Caco-2 (cell line): ENCODE data around the gene SLC16A3. TPM values are rescaled to one million over a fixed set of nuclear protein-coding genes. Genes with fewer than 3 reads are reported as not detected.
"Not testable (repeated sequence)": the region's sequence is repeated elsewhere in the genome, so short reads cannot be mapped to it uniquely, and the experiment has no call there.

Experiments used
- BruUV-seq: library from RNA; stranded (reverse); fragments of 400-500 nt; replicated peaks from 2 replicates; lab custom pipeline; 2021; lab: Mats Ljungman, UMichigan
- CTCF ChIA-PET: fragments of 300-600 bp; sonication (Branson Sonifier 250); formaldehyde crosslinking; loops from one replicate; lab custom pipeline; 2022; ENCODE audit warnings: antibody characterized with exemption; lab: Charles Lee
- POLR2A ChIA-PET: fragments of 300-600 bp; sonication (Branson Sonifier 250); formaldehyde crosslinking; loops from one replicate; lab custom pipeline; 2022; ENCODE audit warnings: antibody characterized with exemption; lab: Charles Lee
- DNase-seq, 2 experiments: peaks; one replicate each; pipeline versions ENCODE4 v3.0.0 to v3.0.0-alpha.2; 2020 to 2022
- H3K27me3 ChIP-seq: replicated peaks from 2 replicates; pipeline ENCODE4 v1.6.0; 2011; ENCODE audit warnings: low read length; ENCODE audit not compliant: control insufficient read depth, insufficient read depth
- H3K36me3 ChIP-seq: 2 replicates; pipeline ENCODE4 v1.5.1; 2011; ENCODE audit warnings: low read length; ENCODE audit not compliant: control insufficient read depth, insufficient read depth
- H3K4me1 ChIP-seq: fragments of 250-450 bp; sonication (Bioruptor Pico); 2 replicates; pipeline ENCODE4 v1.5.1; 2020; ENCODE audit warnings: mild to moderate bottlenecking
- H3K4me3 ChIP-seq: 2 replicates; pipeline ENCODE4 v1.5.1; 2011; ENCODE audit warnings: low read depth, mild to moderate bottlenecking, control low read depth, low read length
- H3K9me3 ChIP-seq: fragments of 250-450 bp; sonication (Bioruptor Pico); 2 replicates; pipeline ENCODE4 v1.5.1; 2020; ENCODE audit warnings: mild to moderate bottlenecking, moderate library complexity
- H3K27ac Mint-ChIP-seq: one replicate; pipeline ENCODE4 v1.8.0; 2022; ENCODE audit warnings: mixed read lengths; ENCODE audit not compliant: unreplicated experiment
- H3K27me3 Mint-ChIP-seq: one replicate; pipeline ENCODE4 v1.8.0; 2022; ENCODE audit warnings: mixed read lengths; ENCODE audit not compliant: insufficient read depth, unreplicated experiment
- H3K36me3 Mint-ChIP-seq: one replicate; pipeline ENCODE4 v1.8.0; 2022; ENCODE audit warnings: mild to moderate bottlenecking, mixed read lengths; ENCODE audit not compliant: insufficient read depth, unreplicated experiment
- H3K4me1 Mint-ChIP-seq: one replicate; pipeline ENCODE4 v1.8.0; 2022; ENCODE audit warnings: low read depth, mixed read lengths; ENCODE audit not compliant: unreplicated experiment
- H3K4me3 Mint-ChIP-seq: one replicate; pipeline ENCODE4 v1.8.0; 2022; ENCODE audit warnings: mild to moderate bottlenecking, moderate library complexity, mixed read lengths; ENCODE audit not compliant: unreplicated experiment
- H3K9me3 Mint-ChIP-seq: one replicate; pipeline ENCODE4 v1.8.0; 2022; ENCODE audit warnings: mixed read lengths; ENCODE audit not compliant: unreplicated experiment
- CTCF ChIP-seq, 2 experiments: fragments of 200-600 bp in 1 of 2; IDR thresholded peaks; 1 replicate in 1 of 2; 2 replicates in 1 of 2; pipeline versions ENCODE4 v1.5.1 to v1.8.0; 2011 to 2022; ENCODE audit warnings: antibody characterized with exemption in 1 of 2, control low read depth in 1 of 2, inconsistent platforms in 1 of 2, low read depth in 1 of 2, low read length in 1 of 2, mild to moderate bottlenecking in 1 of 2, moderate library complexity in 1 of 2; ENCODE audit not compliant: insufficient read depth in 1 of 2, severe bottlenecking in 1 of 2, unreplicated experiment in 1 of 2
- intact Hi-C: fragments of 100-400 bp; cut with micrococcal nuclease; formaldehyde crosslinking; loops from one replicate; pipeline ENCODE4 v1.10.0; 2022; ENCODE audit not compliant: unreplicated experiment
- total RNA-seq: library from RNA; stranded (reverse); gene quantifications from 2 replicates; pipeline ENCODE4 v1.2.3, GENCODE V29; 2022

The SLC16A3 gene
- total RNA-seq, 1 experiment from 2014 or later = 13.1 TPM

GRCh38 chr17:82186221-82186620 is 42.6 kb upstream of the SLC16A3 start:
- no TSS peak for BruUV-seq
- POLR2A ChIA-PET = interaction anchor here (0.5 kb wide), 1 partner anchor 98 kb away, joined by 4 read pairs; no protein-coding TSS in a partner anchor

GRCh38 chr17:82187500-82187899 is 41.3 kb upstream of the SLC16A3 start:
- ChIA-PET POLR2A (no interaction called here), CTCF (interaction anchor here (1.1 kb wide), 1 partner anchor 18 kb away, joined by 3 read pairs; no protein-coding TSS in a partner anchor)
- Mint-ChIP-seq H3K27me3 (no peaks in the 10 kb centered on the region), H3K4me1 (no peaks in the 10 kb centered on the region), H3K27ac (no peak overlapping the region), H3K36me3 (no peaks in the 10 kb centered on the region), H3K4me3 (no peak overlapping the region), H3K9me3 (no peaks in the 10 kb centered on the region)
- Histone ChIP-seq H3K4me3 (no peak overlapping the region), H3K4me1 (no peaks in the 10 kb centered on the region), H3K9me3 (no peaks in the 10 kb centered on the region), H3K36me3 (no peaks in the 10 kb centered on the region), H3K27me3 (no peaks in the 10 kb centered on the region)
- BruUV-seq = no TSS peak
- intact Hi-C loops = no loop called here
- DNase-seq = no peak
- TF ChIP-seq CTCF (IDR thresholded peaks at IDR 0.05; ENCODE audit: insufficient read depth in 1 of 2, low read depth in 1 of 2, low read length in 1 of 2, severe bottlenecking in 1 of 2, unreplicated experiment in 1 of 2) = no peak

More at GRCh38 chr17:82186221-82186620, 42.6 kb upstream of the SLC16A3 start:
- TF ChIP-seq CTCF (IDR thresholded peaks at IDR 0.05; ENCODE audit: insufficient read depth in 1 of 2, low read depth in 1 of 2, low read length in 1 of 2, severe bottlenecking in 1 of 2, unreplicated experiment in 1 of 2) = no peak
- Mint-ChIP-seq H3K4me1 (no peaks in the 10 kb centered on the region), H3K27me3 (no peaks in the 10 kb centered on the region), H3K27ac (no peak overlapping the region), H3K9me3 (no peaks in the 10 kb centered on the region), H3K36me3 (no peaks in the 10 kb centered on the region), H3K4me3 (no peak overlapping the region)
- intact Hi-C loops = no loop called here
- CTCF ChIA-PET = no interaction called here
- Histone ChIP-seq H3K4me1 (no peaks in the 10 kb centered on the region), H3K27me3 (no peaks in the 10 kb centered on the region), H3K4me3 (no peak overlapping the region), H3K9me3 (no peaks in the 10 kb centered on the region), H3K36me3 (no peaks in the 10 kb centered on the region)
- DNase-seq = no peak

- no peaks in the 10 kb centered on the region for H3K4me1 ChIP-seq
- ChIA-PET CTCF (interaction anchor here (0.6 to 1.1 kb wide), 3 partner anchors 18 to 48 kb away, joined by 3 to 4 read pairs (median 4); no protein-coding TSS in a partner anchor), POLR2A (no interaction called here)
- intact Hi-C loops = no loop called here
- Mint-ChIP-seq H3K4me3 (no peak overlapping the region), H3K27me3 (no peaks in the 10 kb centered on the region), H3K36me3 (no peaks in the 10 kb centered on the region), H3K4me1 (no peaks in the 10 kb centered on the region), H3K27ac (no peak overlapping the region), H3K9me3 (no peaks in the 10 kb centered on the region)
- no peaks in the 10 kb centered on the region for H3K9me3 ChIP-seq
- no TSS peak for BruUV-seq
- DNase-seq = no peak
- H3K27me3 ChIP-seq = no peaks in the 10 kb centered on the region
- no peak for TF ChIP-seq CTCF (IDR thresholded peaks at IDR 0.05; ENCODE audit: insufficient read depth in 1 of 2, low read depth in 1 of 2, low read length in 1 of 2, severe bottlenecking in 1 of 2, unreplicated experiment in 1 of 2)
- H3K4me3 ChIP-seq = no peak overlapping the region
- H3K36me3 ChIP-seq = no peaks in the 10 kb centered on the region
These were observed 40.6 kb upstream of the SLC16A3 start for GRCh38 chr17:82188001-82188961.

- H3K27me3 ChIP-seq, H3K27ac Mint-ChIP-seq, DNase-seq, POLR2A ChIA-PET, H3K36me3 Mint-ChIP-seq, H3K4me3 ChIP-seq, H3K9me3 Mint-ChIP-seq, H3K4me1 Mint-ChIP-seq, intact Hi-C loops, H3K36me3 ChIP-seq, H3K4me3 Mint-ChIP-seq, H3K27me3 Mint-ChIP-seq, H3K4me1 ChIP-seq, BruUV-seq, CTCF ChIA-PET, H3K9me3 ChIP-seq: not testable (repeated sequence)
These were observed 35.8 kb upstream of the SLC16A3 start for GRCh38 chr17:82193050-82193449.
